Osteocyte (in vitro differentiated cells): ENCODE measurements around the gene GBX1. TPM values are rescaled to one million over a fixed set of nuclear protein-coding genes. Genes with fewer than 3 reads are reported as not detected.

Experiments
- DNase-seq: peaks from one replicate; pipeline ENCODE4 v3.0.0; 2021; ENCODE audit warnings: mixed read lengths; ENCODE audit not compliant: unreplicated experiment; ENCODE audit errors: extremely low spot score
- H3K27ac Mint-ChIP-seq: one replicate; pipeline ENCODE4 v1.8.0; 2021; ENCODE audit warnings: mild to moderate bottlenecking, mixed read lengths; ENCODE audit not compliant: unreplicated experiment
- H3K27me3 Mint-ChIP-seq: one replicate; pipeline ENCODE4 v1.8.0; 2021; ENCODE audit warnings: mixed read lengths; ENCODE audit not compliant: unreplicated experiment
- H3K36me3 Mint-ChIP-seq: one replicate; pipeline ENCODE4 v1.8.0; 2021; ENCODE audit warnings: mixed read lengths; ENCODE audit not compliant: unreplicated experiment
- H3K4me1 Mint-ChIP-seq: one replicate; pipeline ENCODE4 v1.8.0; 2021; ENCODE audit warnings: mixed read lengths; ENCODE audit not compliant: unreplicated experiment
- H3K4me3 Mint-ChIP-seq: one replicate; pipeline ENCODE4 v1.8.0; 2021; ENCODE audit warnings: mild to moderate bottlenecking, moderate library complexity, mixed read lengths; ENCODE audit not compliant: unreplicated experiment
- H3K9me3 Mint-ChIP-seq: one replicate; pipeline ENCODE4 v1.8.0; 2021; ENCODE audit warnings: mixed read lengths; ENCODE audit not compliant: unreplicated experiment
- CTCF ChIP-seq: fragments of 200-600 bp; sonication (generic); IDR thresholded peaks from 2 replicates; pipeline ENCODE4 v1.5.0; 2021; ENCODE audit warnings: antibody characterized with exemption, mild to moderate bottlenecking, moderate library complexity
- total RNA-seq: library from RNA; stranded (reverse); gene quantifications from 2 replicates; pipeline ENCODE4 v1.2.1, GENCODE V29; 2021

The GBX1 gene
- total RNA-seq, 1 donor from 2014 or later, result not detected

- TF ChIP-seq CTCF, result no peak
- no peak for DNase-seq
- Mint-ChIP-seq H3K9me3 (no peaks in the 10 kb centered on the region), H3K4me1 (peaks cover 38% of the 10 kb centered on the region), H3K27ac (no peak overlapping the region), H3K36me3 (no peaks in the 10 kb centered on the region), H3K27me3 (no peaks in the 10 kb centered on the region), H3K4me3 (no peak overlapping the region)
These were observed 57.1 kb downstream of the GBX1 start for GRCh38 chr7:151110236-151110940.

GRCh38 chr7:151109094-151110048 is 58.1 kb downstream of the GBX1 start:
- Mint-ChIP-seq H3K27me3 (no peaks in the 10 kb centered on the region), H3K36me3 (no peaks in the 10 kb centered on the region), H3K4me3 (no peak overlapping the region), H3K4me1 (peaks cover 48% of the 10 kb centered on the region), H3K9me3 (no peaks in the 10 kb centered on the region), H3K27ac (no peak overlapping the region)
- no peak for TF ChIP-seq CTCF
- no peak for DNase-seq

GRCh38 chr7:151107882-151108281 is 59.6 kb downstream of the GBX1 start:
- DNase-seq, result no peak
- Mint-ChIP-seq H3K27me3 (no peaks in the 10 kb centered on the region), H3K4me3 (no peak overlapping the region), H3K9me3 (no peaks in the 10 kb centered on the region), H3K27ac (no peak overlapping the region), H3K36me3 (no peaks in the 10 kb centered on the region), H3K4me1 (peaks cover 45% of the 10 kb centered on the region)
- TF ChIP-seq CTCF, result no peak

GRCh38 chr7:151104411-151105235 is 62.9 kb downstream of the GBX1 start:
- H3K4me1 Mint-ChIP-seq, result peaks cover 42% of the 10 kb centered on the region
- no peak for DNase-seq
- H3K9me3 Mint-ChIP-seq, result no peaks in the 10 kb centered on the region
- no peaks in the 10 kb centered on the region for H3K27me3 Mint-ChIP-seq
- H3K27ac Mint-ChIP-seq, result peak overlapping the region; percentile 46
- peaks cover 2% of the 10 kb centered on the region for H3K36me3 Mint-ChIP-seq
- no peak overlapping the region for H3K4me3 Mint-ChIP-seq
- TF ChIP-seq CTCF, result no peak
